BE2C (cell line): ENCODE data around the gene ZFYVE1.

Source experiments
- DNase-seq: peaks from one replicate; pipeline ENCODE4 v3.0.0-alpha.2; 2020
- H3K27me3 ChIP-seq: fragments of 250-450 bp; sonication (Bioruptor Pico); 2 replicates; pipeline ENCODE4 v1.5.1; 2020; ENCODE audit warnings: mild to moderate bottlenecking
- H3K36me3 ChIP-seq: fragments of 250-450 bp; sonication (Bioruptor Pico); 2 replicates; pipeline ENCODE4 v1.5.1; 2020; ENCODE audit warnings: mild to moderate bottlenecking
- H3K4me1 ChIP-seq: fragments of 250-450 bp; sonication (Bioruptor Pico); 2 replicates; pipeline ENCODE4 v1.5.1; 2020
- H3K4me3 ChIP-seq: 2 replicates; pipeline ENCODE4 v1.5.1; 2011; ENCODE audit warnings: low read depth, low read length
- H3K9me3 ChIP-seq: fragments of 250-450 bp; sonication (Bioruptor Pico); 2 replicates; pipeline ENCODE4 v1.5.1; 2020
- CTCF ChIP-seq: IDR thresholded peaks from 2 replicates; pipeline ENCODE4 v1.5.1; 2012; ENCODE audit warnings: mild to moderate bottlenecking, low read depth, low read length

The ZFYVE1 gene

GRCh38 chr14:72996916-72997315, 30.0 kb downstream of the ZFYVE1 start:
- Histone ChIP-seq H3K27me3 (no peaks in the 10 kb centered on the region), H3K4me1 (no peaks in the 10 kb centered on the region), H3K9me3 (no peaks in the 10 kb centered on the region), H3K36me3 (peaks cover 4% of the 10 kb centered on the region), H3K4me3 (no peak overlapping the region)
- DNase-seq: no peak
- no peak for TF ChIP-seq CTCF

- no peak for TF ChIP-seq CTCF
These were observed 36.7 kb downstream of the ZFYVE1 start for GRCh38 chr14:72990171-72990570.

GRCh38 chr14:72986857-72987256, 40.0 kb downstream of the ZFYVE1 start:
- no peak overlapping the region for H3K4me3 ChIP-seq
- no peaks in the 10 kb centered on the region for H3K27me3 ChIP-seq
- no peaks in the 10 kb centered on the region for H3K4me1 ChIP-seq
- no peak for TF ChIP-seq CTCF
- peaks cover 4% of the 10 kb centered on the region; the same call in 1 of the 2 replicates for H3K36me3 ChIP-seq
- no peak for DNase-seq
- no peaks in the 10 kb centered on the region for H3K9me3 ChIP-seq

More at GRCh38 chr14:72990171-72990570, 36.7 kb downstream of the ZFYVE1 start:
- DNase-seq: no peak
- peaks cover 4% of the 10 kb centered on the region; the same call in 1 of the 2 replicates for H3K36me3 ChIP-seq
- no peaks in the 10 kb centered on the region for H3K9me3 ChIP-seq
- H3K27me3 ChIP-seq: no peaks in the 10 kb centered on the region
- no peaks in the 10 kb centered on the region for H3K4me1 ChIP-seq
- no peak overlapping the region for H3K4me3 ChIP-seq

GRCh38 chr14:72986214-72986613, 40.7 kb downstream of the ZFYVE1 start:
- Histone ChIP-seq H3K4me1 (no peaks in the 10 kb centered on the region), H3K9me3 (no peaks in the 10 kb centered on the region), H3K27me3 (no peaks in the 10 kb centered on the region), H3K4me3 (no peak overlapping the region), H3K36me3 (peaks cover 4% of the 10 kb centered on the region; the same call in 1 of the 2 replicates)
- TF ChIP-seq CTCF: no peak
- no peak for DNase-seq

GRCh38 chr14:72982146-72982708, 44.7 kb downstream of the ZFYVE1 start:
- no peak for DNase-seq
- Histone ChIP-seq H3K4me1 (no peaks in the 10 kb centered on the region), H3K36me3 (peaks cover 6% of the 10 kb centered on the region; the same call in 1 of the 2 replicates), H3K27me3 (no peaks in the 10 kb centered on the region), H3K4me3 (no peak overlapping the region), H3K9me3 (no peaks in the 10 kb centered on the region)
- TF ChIP-seq CTCF: no peak

- no peaks in the 10 kb centered on the region for H3K9me3 ChIP-seq
- TF ChIP-seq CTCF: no peak
- no peaks in the 10 kb centered on the region for H3K4me1 ChIP-seq
- H3K27me3 ChIP-seq: no peaks in the 10 kb centered on the region
- DNase-seq: no peak
- peaks cover 6% of the 10 kb centered on the region; the same call in 1 of the 2 replicates for H3K36me3 ChIP-seq
- H3K4me3 ChIP-seq: no peak overlapping the region
These were observed 46.0 kb downstream of the ZFYVE1 start for GRCh38 chr14:72980863-72981262.
